HepG2 (cell line): ENCODE measurements around the gene DBNDD2. TPM values are rescaled to one million over a fixed set of nuclear protein-coding genes. Genes with fewer than 3 reads are reported as not detected.

ENCODE experiments used
- ATAC-seq: fragments of 200-7000 bp; cut with Tn5 transposase; 3 replicates; pipeline ENCODE4 v1.9.1; 2020; ENCODE audit warnings: mild to moderate bottlenecking, moderate library complexity
- BruUV-seq: library from RNA; stranded (reverse); fragments of 400-500 nt; replicated peaks from 2 replicates; lab custom pipeline; 2021; lab: Mats Ljungman, UMichigan
- CTCF ChIA-PET: fragments of 300-600 bp; formaldehyde crosslinking; extraction: SDS; loops from one replicate; lab custom pipeline; 2021; ENCODE audit warnings: low total read pairs, inconsistent platforms, low intra/inter-chr PET ratio; lab: Yijun Ruan, JAX
- POLR2A ChIA-PET: fragments of 350-600 bp; sonication (Branson Sonifier 250); formaldehyde crosslinking; loops from one replicate; lab custom pipeline; 2020; ENCODE audit warnings: antibody characterized with exemption, inconsistent platforms; lab: Yijun Ruan, JAX
- DNase-seq: peaks from one replicate; pipeline ENCODE4 v3.0.0-alpha.2; 2015; ENCODE audit warnings: low spot score
- FAIRE-seq: peaks from 3 replicates; lab custom pipeline; 2011; peaks lifted over from hg19 to GRCh38; lab: Jason Lieb, UNC
- H2AFZ ChIP-seq: one replicate; pipeline ENCODE4 v1.6.1; 2011; ENCODE audit warnings: low read length, inconsistent platforms
- H3K27ac ChIP-seq: fragments of 300-600 bp; 3 replicates; pipeline ENCODE4 v1.8.0; 2011; ENCODE audit warnings: mixed run types, mild to moderate bottlenecking, mixed read lengths, low read length, inconsistent platforms; ENCODE audit not compliant: insufficient read depth; ENCODE audit errors: extremely low read length
- H3K27me3 ChIP-seq, 2 experiments: fragments of 200-600 bp in 1 of 2; 2 replicates in 1 of 2; 3 replicates in 1 of 2; pipeline versions ENCODE4 v1.6.0 to v1.8.0; 2011; ENCODE audit warnings: low read length in 2 of 2, mild to moderate bottlenecking in 2 of 2, moderate library complexity in 2 of 2, inconsistent platforms in 1 of 2; ENCODE audit not compliant: insufficient read depth in 2 of 2, control insufficient read depth in 1 of 2
- H3K36me3 ChIP-seq, 2 experiments: fragments of 200-600 bp in 1 of 2; replicated peaks in 1 of 2; 2 replicates in 1 of 2; 3 replicates in 1 of 2; pipeline versions ENCODE4 v1.5.1 to v1.8.0; 2011; ENCODE audit warnings: low read length in 2 of 2, inconsistent platforms in 1 of 2; ENCODE audit not compliant: insufficient read depth in 2 of 2, control insufficient read depth in 1 of 2
- H3K4me1 ChIP-seq: 2 replicates; pipeline ENCODE4 v1.5.1; 2012; ENCODE audit warnings: low read length, inconsistent platforms; ENCODE audit not compliant: insufficient read depth
- H3K4me2 ChIP-seq: 2 replicates; pipeline ENCODE4 v1.6.0; 2011; ENCODE audit warnings: low read depth, low read length, inconsistent platforms
- H3K4me3 ChIP-seq, 3 experiments: fragments of 200-600 bp in 1 of 3; sonication (generic), shearing (Covaris generic) in 1 of 3; replicated peaks in 1 of 3; 2 replicates each; pipeline ENCODE4 v1.5.1; 2011 to 2016; ENCODE audit warnings: low read length in 3 of 3, inconsistent platforms in 2 of 3, low read depth in 2 of 3, mild to moderate bottlenecking in 2 of 3, control low read depth in 1 of 3, mixed read lengths in 1 of 3; ENCODE audit not compliant: insufficient read depth in 1 of 3
- H3K79me2 ChIP-seq: one replicate; pipeline ENCODE4 v1.6.1; 2011; ENCODE audit warnings: low read length, inconsistent platforms; ENCODE audit not compliant: insufficient read depth
- H3K9ac ChIP-seq: 2 replicates; pipeline ENCODE4 v1.6.0; 2011; ENCODE audit warnings: mild to moderate bottlenecking, low read depth, low read length, inconsistent platforms; ENCODE audit not compliant: insufficient read depth
- H3K9me3 ChIP-seq: 2 replicates; pipeline ENCODE4 v1.5.1; 2012; ENCODE audit warnings: mild to moderate bottlenecking, low read length
- H4K20me1 ChIP-seq: 2 replicates; pipeline ENCODE4 v1.6.0; 2011; ENCODE audit warnings: inconsistent platforms, mild to moderate bottlenecking, low read length, moderate library complexity; ENCODE audit not compliant: insufficient read depth
- FOXA3 ChIP-seq: IDR thresholded peaks from 2 replicates; pipeline ENCODE4 v1.6.1; 2016; ENCODE audit warnings: missing genetic modification reagents, missing compliant biosample characterization
- GFI1 ChIP-seq: sonication (generic); formaldehyde crosslinking; IDR thresholded peaks from 2 replicates; pipeline ENCODE4 v1.5.0; 2020; ENCODE audit warnings: missing genetic modification reagents, mild to moderate bottlenecking, borderline replicate concordance
- JDP2 ChIP-seq: sonication (generic); formaldehyde crosslinking; IDR thresholded peaks from 2 replicates; pipeline ENCODE4 v1.8.1; 2022; ENCODE audit warnings: missing genetic modification reagents, borderline replicate concordance
- KDM5B ChIP-seq: sonication (generic); formaldehyde crosslinking; IDR thresholded peaks from 2 replicates; pipeline ENCODE4 v1.4.0; 2020; ENCODE audit warnings: missing genetic modification reagents, mild to moderate bottlenecking, borderline replicate concordance
- MIXL1 ChIP-seq: IDR thresholded peaks from 2 replicates; pipeline ENCODE4 v1.6.1; 2016
- NR2F2 ChIP-seq: IDR thresholded peaks from 2 replicates; pipeline ENCODE4 v1.6.1; 2012; ENCODE audit warnings: low read depth, inconsistent platforms, borderline replicate concordance
- PPARG ChIP-seq: conservative IDR thresholded peaks from 2 replicates; pipeline ENCODE4 v1.6.1; 2016; ENCODE audit warnings: missing biosample characterization, missing genetic modification reagents
- TAF1 ChIP-seq: sonication (generic); formaldehyde crosslinking; IDR thresholded peaks from 2 replicates; pipeline ENCODE4 v1.4.0; 2020; ENCODE audit warnings: missing genetic modification reagents
- TFAP4 ChIP-seq: sonication (generic); IDR thresholded peaks from 2 replicates; pipeline ENCODE4 v1.6.1; 2016; ENCODE audit warnings: low read depth, borderline replicate concordance
- ZBTB3 ChIP-seq: sonication (generic); formaldehyde crosslinking; IDR thresholded peaks from 2 replicates; pipeline ENCODE4 v1.4.0; 2020; ENCODE audit warnings: low read depth, mild to moderate bottlenecking, moderate library complexity, missing genetic modification reagents, borderline replicate concordance
- ZBTB8A ChIP-seq: sonication (generic); formaldehyde crosslinking; IDR thresholded peaks from 2 replicates; pipeline ENCODE4 v1.4.0; 2020; ENCODE audit warnings: mild to moderate bottlenecking, low read depth, missing genetic modification reagents, borderline replicate concordance
- ZIK1 ChIP-seq: sonication (generic); formaldehyde crosslinking; IDR thresholded peaks from 2 replicates; pipeline ENCODE4 v1.5.0; 2020; ENCODE audit warnings: mild to moderate bottlenecking, low read depth, missing genetic modification reagents, borderline replicate concordance
- ZMYM2 ChIP-seq: sonication (generic); formaldehyde crosslinking; IDR thresholded peaks from 2 replicates; pipeline ENCODE4 v1.8.0; 2022; ENCODE audit warnings: mild to moderate bottlenecking, missing genetic modification reagents
- ZNF142 ChIP-seq: sonication (generic); formaldehyde crosslinking; IDR thresholded peaks from 2 replicates; pipeline ENCODE4 v1.4.0; 2020; ENCODE audit warnings: missing genetic modification reagents
- ZNF350 ChIP-seq: sonication (generic); formaldehyde crosslinking; IDR thresholded peaks from 2 replicates; pipeline ENCODE4 v1.4.0; 2020; ENCODE audit warnings: mild to moderate bottlenecking, low read depth, missing genetic modification reagents, borderline replicate concordance
- ZNF484 ChIP-seq: sonication (generic); formaldehyde crosslinking; IDR thresholded peaks from 2 replicates; pipeline ENCODE4 v1.5.1; 2020; ENCODE audit warnings: mild to moderate bottlenecking, low read depth, missing genetic modification reagents, borderline replicate concordance
- ZNF589 ChIP-seq: sonication (generic); formaldehyde crosslinking; conservative IDR thresholded peaks from 2 replicates; pipeline ENCODE4 v1.8.0; 2022; ENCODE audit warnings: mild to moderate bottlenecking, moderate library complexity, missing genetic modification reagents
- ZNF775 ChIP-seq: sonication (generic); formaldehyde crosslinking; IDR thresholded peaks from 2 replicates; pipeline ENCODE4 v1.4.0; 2020; ENCODE audit warnings: missing genetic modification reagents, mild to moderate bottlenecking, moderate library complexity, borderline replicate concordance
- ZNF816 ChIP-seq: sonication (generic); formaldehyde crosslinking; IDR thresholded peaks from 2 replicates; pipeline ENCODE4 v1.8.0; 2022; ENCODE audit warnings: missing genetic modification reagents, mild to moderate bottlenecking, borderline replicate concordance
- WGBS: methylation state at CpG from one replicate; pipeline ENCODE4 v1.1.6; 2017; ENCODE audit warnings: low lambda C conversion rate; 5-methylcytosine and 5-hydroxymethylcytosine counted together
- in situ Hi-C: cut with HindIII; loops from 2 replicates; pipeline ENCODE4 v1.10.0; 2017; ENCODE audit warnings: low pct_unique_long_range_greater_than_20kb; ENCODE audit not compliant: extremely low pct_ligation_motif_present
- intact Hi-C: fragments of 100-400 bp; cut with micrococcal nuclease; formaldehyde crosslinking; loops from one replicate; pipeline ENCODE4 v1.10.0; 2022; ENCODE audit not compliant: unreplicated experiment
- polyA plus RNA-seq, 8 experiments: library from polyadenylated mRNA; depleted of rRNA in 3 of 8; stranded (reverse) in 7 of 8; unstranded in 1 of 8; fragments of >200 nt; fragmentation: Illumina TruSeq in 4 of 8; extraction: Trizol in 4 of 8; gene quantifications; 2 replicates each; pipeline versions ENCODE4 v1.2.1 to v1.2.3, GENCODE V29; 2011 to 2016; ENCODE audit warnings: low read depth in 4 of 8, missing spikeins in 1 of 8, mixed read lengths in 1 of 8; ENCODE audit not compliant: insufficient read depth in 1 of 8
- total RNA-seq, 5 experiments: library from RNA; depleted of rRNA; stranded (reverse); fragments of >200 nt; fragmentation: Illumina TruSeq; extraction: Trizol; gene quantifications; 2 replicates each; pipeline ENCODE4 v1.2.3, GENCODE V29; 2016; ENCODE audit warnings: low read depth in 1 of 5

DBNDD2 gene
- total and polyA plus RNA-seq, 2 of the 13 experiments (the other 11 are each of a cell fraction or from before 2014, with no cell fraction given), result 16.7 to 47.6 TPM

GRCh38 chr20:45402946-45403345, 5.1 kb upstream of the DBNDD2 start (continued):
- TF ChIP-seq ZNF142 (CRISPR knock-in tag) (no peak), GFI1 (CRISPR knock-in tag) (no peak), ZNF775 (CRISPR knock-in tag) (no peak), MIXL1 (CRISPR knock-in tag) (no peak), ZIK1 (no peak), ZMYM2 (CRISPR knock-in tag) (no peak), JDP2 (CRISPR knock-in tag) (no peak), TAF1 (no peak)
- TF ChIP-seq, all 625 proteins: peak for 0

- Histone ChIP-seq H3K4me1 (peaks cover 25% of the 10 kb centered on the region), H3K27ac (no peak overlapping the region), H3K79me2 (no peaks in the 10 kb centered on the region), H3K9me3 (peaks cover 23% of the 10 kb centered on the region), H3K4me3 (no peak overlapping the region), H4K20me1 (no peaks in the 10 kb centered on the region), H2AFZ (no peak overlapping the region), H3K27me3 (peaks cover 2 to 5% of the 10 kb centered on the region in 2 experiments; a peak in 2 of 5 replicates), H3K9ac (no peak overlapping the region), H3K4me2 (peak overlapping the region; percentile 27; the same call in 1 of the 2 replicates), H3K36me3 (no peaks in the 10 kb centered on the region)
- DNase-seq, result no peak
- WGBS, result 57% methylated on average over 1 of the region's 1 CpG
- intact Hi-C loops (no loop called here), in situ Hi-C loops (no loop called here)
- no peak for FAIRE-seq
- CTCF ChIA-PET, result no interaction called here
- POLR2A ChIA-PET, result interaction anchor here (1.1 to 4.2 kb wide), 6 partner anchors 11 to 81 kb away, joined by 3 to 32 read pairs (median 4); partner anchors contain the start of genes PIGT and SYS1
- ATAC-seq, result no peak
- TF ChIP-seq FOXA3 (CRISPR knock-in tag) (peak; percentile 50), ZNF816 (no peak), ZNF350 (CRISPR knock-in tag) (no peak), ZBTB3 (no peak), PPARG (CRISPR knock-in tag) (peak; percentile 33; the same call in 1 of the 2 replicates), ZBTB8A (CRISPR knock-in tag) (no peak), NR2F2 (no peak), TFAP4 (peak; percentile 91), ZNF484 (CRISPR knock-in tag) (no peak), KDM5B (CRISPR knock-in tag) (no peak), ZNF589 (no peak)
- no TSS peak for BruUV-seq
Measured at GRCh38 chr20:45404438-45404837, 3.7 kb upstream of the DBNDD2 start.
